Glutamatergic neuron (in vitro differentiated cells): ENCODE data around the gene SERF2. TPM values are rescaled to one million over a fixed set of nuclear protein-coding genes. Genes with fewer than 3 reads are reported as not detected.
A peak's percentile ranks its signal among the peaks of the same experiment; 100 is the strongest.
"Not testable (repeated sequence)": the region's sequence is repeated elsewhere in the genome, so short reads cannot be mapped to it uniquely, and the experiment has no call there.

Source experiments
- DNase-seq: peaks from one replicate; pipeline ENCODE4 v3.0.0; 2022
- H3K27ac Mint-ChIP-seq: one replicate; pipeline ENCODE4 v1.8.0; 2020; ENCODE audit warnings: mild to moderate bottlenecking, mixed read lengths, inconsistent platforms; ENCODE audit not compliant: unreplicated experiment
- H3K27me3 Mint-ChIP-seq: one replicate; pipeline ENCODE4 v1.8.0; 2020; ENCODE audit warnings: mild to moderate bottlenecking, moderate library complexity, mixed read lengths, inconsistent platforms; ENCODE audit not compliant: unreplicated experiment
- H3K36me3 Mint-ChIP-seq: one replicate; pipeline ENCODE4 v1.8.0; 2020; ENCODE audit warnings: mild to moderate bottlenecking, mixed read lengths, inconsistent platforms; ENCODE audit not compliant: unreplicated experiment
- H3K4me1 Mint-ChIP-seq: one replicate; pipeline ENCODE4 v1.8.0; 2020; ENCODE audit warnings: mild to moderate bottlenecking, low read depth, mixed read lengths, inconsistent platforms; ENCODE audit not compliant: unreplicated experiment
- H3K4me3 Mint-ChIP-seq: one replicate; pipeline ENCODE4 v1.8.0; 2020; ENCODE audit warnings: mild to moderate bottlenecking, mixed read lengths, inconsistent platforms; ENCODE audit not compliant: unreplicated experiment
- H3K9me3 Mint-ChIP-seq: one replicate; pipeline ENCODE4 v1.8.0; 2020; ENCODE audit warnings: mild to moderate bottlenecking, moderate library complexity, mixed read lengths, inconsistent platforms; ENCODE audit not compliant: unreplicated experiment
- CTCF ChIP-seq: fragments of 200-600 bp; sonication (generic); IDR thresholded peaks from one replicate; pipeline ENCODE4 v1.5.0; 2021; ENCODE audit not compliant: partially characterized antibody, unreplicated experiment
- total RNA-seq: library from RNA; stranded (reverse); fragmentation: NEBNext Ultra II Directional; extraction: Animal tissue kit (Norgen Biotek cat#: 25700); gene quantifications from one replicate; pipeline ENCODE4 v1.2.1, GENCODE V29; 2021; ENCODE audit not compliant: unreplicated experiment

Gene SERF2
- total RNA-seq, 1 donor from 2014 or later: 650 TPM

GRCh38 chr15:43799209-43799944, 7.3 kb downstream of the SERF2 start:
- no peak for TF ChIP-seq CTCF
- H3K4me1 Mint-ChIP-seq: peaks cover 19% of the 10 kb centered on the region
- H3K4me3 Mint-ChIP-seq: peak overlapping the region; percentile 100
- H3K27ac Mint-ChIP-seq: peak overlapping the region; percentile 97
- DNase-seq: no peak
- H3K9me3 Mint-ChIP-seq: peaks cover 7% of the 10 kb centered on the region
- peaks cover 6% of the 10 kb centered on the region for H3K36me3 Mint-ChIP-seq
- peaks cover 9% of the 10 kb centered on the region for H3K27me3 Mint-ChIP-seq

GRCh38 chr15:43799945-43800285, 7.8 kb downstream of the SERF2 start, which contains the start of gene SERINC4:
Gene SERINC4 (minus strand): TSS chr15:43800220. CDS start chr15:43799986, 234 bp downstream.
- Mint-ChIP-seq H3K4me3 (peak within 1 kb of the TSS; percentile 100), H3K36me3 (peaks cover 4% of the 10 kb centered on the region), H3K27ac (peak within 1 kb of the TSS; percentile 97), H3K9me3 (peaks cover 7% of the 10 kb centered on the region), H3K4me1 (peaks cover 16% of the 10 kb centered on the region), H3K27me3 (peaks cover 9% of the 10 kb centered on the region)
- DNase-seq: no peak
- no peak for TF ChIP-seq CTCF

DNA sequence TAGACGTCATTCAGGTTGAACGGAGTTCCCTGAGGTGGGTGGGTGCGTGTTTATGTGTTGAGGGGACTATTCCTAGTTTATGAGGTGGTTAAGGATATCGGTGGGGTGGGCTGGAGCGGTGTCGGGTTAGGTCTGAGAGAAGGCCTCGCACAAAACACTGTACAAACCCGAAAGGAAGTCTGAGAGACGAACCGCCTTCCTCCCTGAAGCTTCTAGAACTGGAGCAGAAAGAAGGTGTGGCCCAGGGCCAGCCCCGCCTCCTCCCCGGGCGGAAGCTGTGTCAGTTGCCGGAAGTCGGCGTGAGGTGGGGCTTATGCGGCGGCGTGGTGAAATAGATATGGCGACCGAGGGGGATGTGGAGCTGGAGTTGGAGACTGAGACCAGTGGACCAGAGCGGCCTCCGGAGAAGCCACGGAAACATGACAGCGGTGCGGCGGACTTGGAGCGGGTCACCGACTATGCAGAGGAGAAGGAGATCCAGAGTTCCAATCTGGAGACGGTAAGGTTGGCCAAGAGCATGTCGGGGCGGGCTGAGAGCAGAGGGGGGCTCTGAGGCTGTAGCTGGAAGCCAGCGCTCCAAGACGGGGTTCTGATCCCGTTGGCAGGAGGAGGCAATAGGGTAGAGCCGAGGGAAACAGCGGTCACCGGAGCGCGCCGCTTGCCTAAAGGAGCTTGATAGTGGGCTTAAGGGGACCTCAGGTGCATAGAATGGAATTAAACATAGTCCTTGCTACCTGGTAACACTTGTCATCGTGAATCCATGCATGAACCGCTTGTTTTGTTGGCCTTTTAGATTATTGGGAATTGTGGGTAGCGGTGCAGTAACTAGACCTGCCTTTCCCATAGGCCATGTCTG, 8.4 kb downstream of the SERF2 start, which contains the start of gene HYPK:
HYPK (plus strand) TSS at position 314 of the 856 bp plus-strand sequence; CDS start at position 338, 24 bp downstream.
- H3K4me3 Mint-ChIP-seq: peak within 1 kb of the TSS; percentile 100
- peaks cover 7% of the 10 kb centered on the region for H3K9me3 Mint-ChIP-seq
- peak; percentile 91 for DNase-seq
- TF ChIP-seq CTCF: no peak
- peaks cover 9% of the 10 kb centered on the region for H3K27me3 Mint-ChIP-seq
- peak within 1 kb of the TSS; percentile 97 for H3K27ac Mint-ChIP-seq
- peaks cover 4% of the 10 kb centered on the region for H3K36me3 Mint-ChIP-seq
- H3K4me1 Mint-ChIP-seq: peaks cover 15% of the 10 kb centered on the region

- H3K4me3 Mint-ChIP-seq, H3K36me3 Mint-ChIP-seq, H3K27ac Mint-ChIP-seq: not testable (repeated sequence)
These were observed 10.6 kb downstream of the SERF2 start for GRCh38 chr15:43802676-43803075.

DNA sequence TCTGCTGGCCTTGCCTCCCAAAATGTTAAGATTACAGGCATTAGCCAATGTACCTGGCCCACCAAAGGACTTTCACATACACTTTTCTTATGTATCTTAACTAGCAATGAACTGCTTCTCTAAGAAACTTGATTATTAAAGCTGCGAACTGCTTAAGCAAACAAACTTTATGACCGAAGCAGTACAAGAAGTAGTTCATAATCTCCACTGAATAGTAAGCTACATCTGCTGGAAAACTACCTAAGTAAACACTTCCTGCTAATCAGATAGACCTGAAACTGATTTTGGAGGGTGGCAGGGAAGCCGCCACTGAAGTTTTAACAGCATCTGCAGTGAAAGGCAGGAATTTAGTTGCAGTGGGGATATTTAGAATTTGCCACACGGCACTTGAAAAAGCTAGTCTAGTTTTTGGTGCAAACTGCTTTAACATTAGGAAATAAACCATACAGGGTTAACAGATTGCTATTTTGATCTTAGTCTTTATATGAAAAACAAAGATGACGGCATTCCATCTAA, 16.4 kb downstream of the SERF2 start:
- no peak overlapping the region for H3K4me3 Mint-ChIP-seq
- no peak for TF ChIP-seq CTCF
- H3K27me3 Mint-ChIP-seq: no peaks in the 10 kb centered on the region
- no peaks in the 10 kb centered on the region for H3K36me3 Mint-ChIP-seq
- H3K4me1 Mint-ChIP-seq: no peaks in the 10 kb centered on the region
- H3K9me3 Mint-ChIP-seq: peaks cover 3% of the 10 kb centered on the region
- no peak for DNase-seq
- no peak overlapping the region for H3K27ac Mint-ChIP-seq

More at GRCh38 chr15:43802676-43803075, 10.6 kb downstream of the SERF2 start:
- not testable (repeated sequence) for DNase-seq, H3K9me3 Mint-ChIP-seq, H3K27me3 Mint-ChIP-seq
- peaks cover 15% of the 10 kb centered on the region for H3K4me1 Mint-ChIP-seq
